GM18907 (cell line): ENCODE results near the gene RPL4.
"Not testable (repeated sequence)": the region's sequence is repeated elsewhere in the genome, so short reads cannot be mapped to it uniquely, and the experiment has no call there.

Experiments used
- ATAC-seq: cut with Tn5 transposase; IDR thresholded peaks from one replicate; pipeline ENCODE4 v1.9.1; 2021; ENCODE audit warnings: mild to moderate bottlenecking, moderate library complexity; ENCODE audit not compliant: unreplicated experiment

RPL4 gene

DNA sequence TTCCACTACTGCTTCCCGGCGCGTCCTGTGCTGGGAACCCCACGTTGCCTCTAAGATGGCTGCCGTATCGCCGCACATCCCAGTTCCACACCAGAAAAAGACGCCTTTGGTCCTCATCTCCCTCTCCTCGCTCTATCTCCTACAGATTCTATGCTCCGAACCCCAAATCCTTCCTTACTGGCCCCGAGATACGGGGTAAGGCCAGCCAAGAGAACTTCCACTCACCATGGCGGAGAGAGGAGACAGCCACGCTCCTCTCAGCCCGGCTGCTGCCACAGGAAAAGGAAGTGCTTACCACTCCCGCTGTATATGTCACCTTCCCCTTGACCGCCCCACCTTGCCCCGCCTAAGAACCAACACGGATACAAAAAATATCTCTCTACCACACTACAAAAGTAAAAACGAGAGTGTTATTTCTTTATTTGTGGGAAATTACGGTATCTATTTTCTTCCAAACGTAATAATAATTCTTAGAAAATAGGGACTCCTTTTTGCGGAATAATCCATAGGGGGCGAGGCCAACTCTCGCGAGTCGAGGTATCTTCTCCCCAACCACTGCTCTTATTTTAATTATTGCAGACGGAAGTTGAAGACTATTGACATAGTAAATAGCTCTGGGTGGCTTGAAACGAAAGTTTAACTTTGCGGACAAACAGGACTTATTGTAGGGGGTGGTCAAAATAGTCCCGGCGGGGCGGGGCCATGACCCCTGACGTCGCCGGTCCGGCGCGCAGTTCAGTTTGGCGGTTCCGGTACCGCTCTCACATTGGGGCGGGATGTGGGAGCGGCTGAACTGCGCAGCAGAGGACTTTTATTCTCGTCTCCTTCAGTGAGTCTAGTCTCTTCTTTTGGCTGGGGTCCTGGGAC lies at the start of gene RPL4, which contains the start of gene ZWILCH:
Gene RPL4 (minus strand): TSS at position 293 of the 867 bp plus-strand sequence. CDS start 65 bp downstream, at position 228.
Gene ZWILCH (plus strand): TSS at position 764 of the 867 bp plus-strand sequence. CDS start 13 bp downstream, at position 777.
- peak; percentile 81 for ATAC-seq

DNA sequence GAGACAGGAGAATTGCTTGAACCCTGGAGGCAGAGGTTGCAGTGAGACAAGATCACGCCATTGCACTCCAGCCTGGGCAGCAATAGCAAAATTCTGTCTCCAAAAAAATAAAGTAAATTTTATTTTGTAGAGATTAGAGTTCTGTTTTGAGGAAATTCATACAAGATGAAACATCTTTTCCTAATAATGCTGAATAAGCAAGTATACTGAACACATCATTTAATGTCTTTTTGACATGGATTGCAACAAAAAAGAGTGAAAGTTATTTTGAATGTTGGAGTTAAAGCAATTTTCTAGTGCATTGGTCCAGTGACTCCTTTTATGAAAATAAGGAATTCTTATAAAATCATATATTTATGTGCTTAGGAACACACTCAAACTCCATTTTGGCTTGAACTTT lies 40.6 kb upstream of the RPL4 start:
- ATAC-seq = no peak

DNA sequence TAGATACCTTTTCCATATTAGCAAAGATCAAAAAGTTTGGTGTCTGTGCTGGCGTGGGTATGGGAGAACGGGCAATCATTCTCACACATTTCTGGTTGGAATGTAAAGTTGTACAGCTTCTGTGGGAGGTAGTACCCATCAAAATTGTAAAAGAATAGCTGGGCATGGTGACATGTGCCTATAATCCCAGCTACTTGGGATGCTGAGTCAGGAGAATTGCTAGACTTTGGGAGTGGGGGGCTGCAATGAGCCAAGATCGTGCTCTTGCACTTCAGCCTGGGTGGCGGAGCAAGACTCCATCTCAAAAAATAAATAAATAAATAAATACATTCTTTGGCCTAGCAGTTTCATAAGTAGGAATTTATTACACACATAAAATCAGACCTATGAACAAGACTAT lies 38.2 kb upstream of the RPL4 start:
- no peak for ATAC-seq

DNA sequence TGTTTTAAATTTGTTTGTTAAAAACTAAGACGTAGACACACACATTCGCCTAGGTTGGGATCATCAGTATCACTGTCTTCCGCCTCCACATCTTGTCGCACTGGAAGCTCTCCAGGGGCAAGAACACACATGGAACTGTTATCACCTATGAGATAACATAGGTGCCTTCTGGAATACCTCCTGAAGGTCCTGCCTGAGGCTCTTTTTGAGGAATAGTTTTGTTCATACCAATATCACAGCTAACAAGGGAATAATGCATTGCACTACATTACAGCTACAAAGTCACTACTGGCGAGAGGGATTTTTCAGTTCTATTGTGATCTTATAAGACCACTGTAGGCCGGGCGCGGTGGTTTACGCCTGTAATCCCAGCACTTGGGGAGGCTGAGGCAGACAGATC lies 30.4 kb upstream of the RPL4 start:
- no peak for ATAC-seq

DNA sequence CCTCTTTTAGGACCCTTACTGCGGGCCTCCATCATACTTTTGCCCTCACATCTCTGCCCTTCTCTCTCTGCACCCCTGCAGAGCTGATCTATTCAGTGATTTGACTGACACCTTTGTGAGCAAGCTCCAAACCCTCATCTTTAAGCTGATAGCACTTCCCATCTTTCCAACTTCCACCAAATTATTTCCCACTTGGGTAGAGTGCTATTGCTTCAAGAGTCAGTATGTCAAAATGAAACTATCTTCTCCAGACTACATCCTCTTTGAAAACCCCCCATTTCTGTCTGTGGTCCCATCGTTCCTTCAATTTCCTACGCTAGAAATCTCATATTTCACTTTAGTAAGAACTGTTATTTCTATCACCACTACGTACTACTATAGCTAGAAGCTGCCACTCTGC lies 20.2 kb upstream of the RPL4 start:
- no peak for ATAC-seq

DNA sequence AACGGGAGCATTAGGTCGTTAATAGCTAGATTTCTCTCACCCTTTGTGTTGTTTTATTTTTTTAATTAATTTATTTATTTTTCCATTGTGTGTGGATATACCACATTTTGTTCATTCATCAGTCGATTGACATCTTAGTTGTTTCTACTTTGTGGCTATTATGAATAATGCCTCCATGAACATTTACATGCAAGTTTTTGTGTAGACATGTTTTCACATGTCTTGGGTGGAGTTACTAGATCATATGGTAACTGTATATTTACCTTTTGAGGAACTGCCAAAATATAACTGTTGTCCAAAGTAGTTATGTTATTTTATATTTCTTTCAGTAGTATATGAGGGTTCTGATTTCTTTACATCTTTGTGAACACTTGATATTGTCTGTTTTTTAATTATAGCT lies 19.3 kb upstream of the RPL4 start:
- ATAC-seq = no peak

DNA sequence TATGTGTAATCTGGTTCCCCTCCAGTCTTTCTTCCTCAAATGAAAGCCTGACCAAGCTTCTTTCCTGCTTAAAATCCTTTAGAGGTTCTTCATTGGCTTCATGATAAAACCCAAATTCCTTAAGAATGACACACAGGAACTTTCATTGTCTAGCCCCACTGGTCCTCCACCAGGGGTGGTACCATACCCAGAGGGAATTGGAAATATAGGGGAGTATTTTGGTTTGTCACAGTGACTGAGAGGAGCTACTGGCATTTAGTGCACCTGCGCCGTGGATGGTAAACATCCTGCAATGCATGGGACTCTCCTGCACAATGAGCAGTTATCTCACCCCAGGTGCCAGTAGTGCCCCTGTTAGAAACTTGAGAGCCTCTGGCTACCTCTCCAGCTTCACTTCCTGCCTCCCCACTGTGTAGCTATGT lies 11.3 kb upstream of the RPL4 start:
- ATAC-seq = no peak

DNA sequence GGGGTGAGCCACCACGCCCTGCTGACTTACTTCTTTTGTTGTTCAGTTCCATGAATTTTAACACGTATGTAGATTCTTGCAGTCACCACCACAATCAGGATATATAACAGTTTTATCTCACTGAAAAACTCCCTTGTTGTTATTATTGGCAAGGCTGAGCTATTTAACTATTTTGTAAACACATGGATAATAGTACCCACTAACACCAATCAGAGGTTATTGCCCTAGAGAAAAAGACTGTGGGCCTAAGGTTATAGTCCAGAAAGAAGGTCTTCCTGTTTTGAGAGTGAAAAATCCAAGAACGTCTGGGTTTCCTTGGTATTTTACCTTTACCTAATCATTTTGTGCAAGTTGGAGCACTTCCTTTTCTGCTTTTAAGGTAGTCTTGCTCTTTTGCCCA lies 9.9 kb upstream of the RPL4 start:
- no peak for ATAC-seq

DNA sequence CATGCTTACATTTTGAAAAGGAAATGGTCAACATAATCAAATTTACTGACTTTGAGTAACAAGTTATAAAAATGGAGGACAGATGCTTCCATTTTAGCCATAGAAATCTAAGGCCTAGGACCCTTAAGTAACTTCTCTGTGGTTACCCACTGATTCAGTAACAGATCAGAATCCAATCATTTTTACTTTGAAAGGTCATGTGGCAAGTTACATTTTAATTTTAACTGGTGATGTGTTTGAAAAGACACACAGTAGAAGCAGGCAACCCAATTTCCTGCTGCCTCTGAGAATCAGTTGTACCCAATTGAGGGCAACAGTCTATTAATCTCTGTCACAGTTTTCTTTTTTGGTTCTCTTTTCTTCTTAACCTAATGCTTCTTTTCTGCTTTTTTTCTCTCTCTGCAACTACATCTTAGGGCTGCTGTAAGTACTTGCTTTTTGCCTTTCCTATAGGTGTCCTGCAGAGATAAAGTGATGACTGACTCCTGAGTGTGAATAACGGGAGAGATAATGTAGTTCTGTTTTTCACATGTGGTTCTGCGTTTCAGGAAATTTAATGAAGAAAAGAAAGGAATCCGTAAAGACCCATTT lies 3.7 kb upstream of the RPL4 start:
- ATAC-seq = no peak

DNA sequence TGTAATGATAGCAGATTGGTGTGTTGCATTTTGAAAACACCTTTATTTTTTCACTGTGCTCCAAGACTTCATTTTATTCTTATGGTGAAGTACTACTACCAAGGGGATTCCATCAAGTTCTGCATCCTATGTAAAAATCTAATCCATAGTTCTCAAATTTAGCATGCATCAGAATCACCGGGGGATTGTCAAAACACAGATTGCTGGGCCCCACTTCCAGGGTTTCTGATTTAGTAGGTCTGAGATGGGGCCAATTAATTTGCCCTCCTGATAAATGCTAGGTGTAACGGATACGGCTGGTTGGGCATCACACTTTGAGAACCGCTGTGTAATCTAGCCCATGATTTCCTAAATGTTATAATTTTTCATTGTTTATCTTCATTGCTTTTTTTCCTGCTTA lies 1.2 kb upstream of the RPL4 start:
- ATAC-seq = no peak

DNA sequence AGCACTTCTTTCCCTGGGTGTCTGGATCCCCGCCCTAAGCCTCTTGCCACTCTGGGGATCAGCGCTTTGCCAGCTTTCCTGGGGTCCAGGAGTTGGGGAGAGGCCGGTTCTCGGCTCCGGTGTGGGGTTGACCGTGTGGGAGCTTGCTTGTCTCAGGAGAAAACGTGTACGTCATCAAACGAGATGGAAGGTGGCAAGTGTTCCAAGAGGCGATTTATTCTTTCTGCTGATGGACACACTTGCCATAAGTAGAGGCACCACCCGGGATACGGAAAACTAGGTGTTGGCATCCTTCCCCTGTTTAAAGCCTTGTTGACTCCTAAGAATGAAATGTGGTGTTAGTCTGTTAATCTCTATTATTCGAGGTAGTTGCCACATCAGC lies 766 bp upstream of the RPL4 start:
- ATAC-seq = no peak

DNA sequence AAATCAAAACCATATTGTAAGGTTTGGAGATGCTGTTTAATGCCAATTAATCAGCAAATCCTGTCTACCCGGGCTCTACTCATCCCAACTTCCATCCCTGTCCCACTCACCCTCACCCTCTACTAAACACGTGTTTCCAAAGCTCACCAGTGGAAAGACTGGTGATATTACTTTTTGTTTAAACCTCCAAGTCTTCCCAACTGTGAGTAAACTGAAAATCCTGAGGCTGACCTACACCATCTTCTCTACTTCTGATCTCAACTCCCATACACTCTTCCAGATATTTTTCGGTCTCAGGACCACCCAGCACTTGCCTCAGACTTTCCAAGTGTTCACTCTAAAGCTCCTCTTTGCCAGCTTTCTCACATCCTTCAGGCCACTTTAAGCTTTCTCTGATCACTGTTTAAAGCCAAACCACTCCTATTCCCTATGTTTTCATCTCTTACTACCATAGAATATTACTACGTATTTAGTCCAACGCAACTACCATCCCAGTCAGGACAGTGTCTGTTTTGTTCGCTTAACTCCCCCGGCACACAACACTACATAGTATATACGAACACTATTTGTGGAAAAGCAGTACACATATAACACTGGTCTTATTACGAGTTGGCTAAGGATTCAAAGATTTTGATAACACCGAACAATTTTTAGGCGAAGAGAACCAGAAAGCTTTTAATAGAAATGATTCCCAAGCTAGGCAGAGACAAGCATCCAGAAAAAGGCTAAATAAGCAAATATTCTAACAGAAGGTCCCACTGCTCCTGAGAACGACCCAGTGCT lies 684 bp downstream of the RPL4 start:
- ATAC-seq = no peak

DNA sequence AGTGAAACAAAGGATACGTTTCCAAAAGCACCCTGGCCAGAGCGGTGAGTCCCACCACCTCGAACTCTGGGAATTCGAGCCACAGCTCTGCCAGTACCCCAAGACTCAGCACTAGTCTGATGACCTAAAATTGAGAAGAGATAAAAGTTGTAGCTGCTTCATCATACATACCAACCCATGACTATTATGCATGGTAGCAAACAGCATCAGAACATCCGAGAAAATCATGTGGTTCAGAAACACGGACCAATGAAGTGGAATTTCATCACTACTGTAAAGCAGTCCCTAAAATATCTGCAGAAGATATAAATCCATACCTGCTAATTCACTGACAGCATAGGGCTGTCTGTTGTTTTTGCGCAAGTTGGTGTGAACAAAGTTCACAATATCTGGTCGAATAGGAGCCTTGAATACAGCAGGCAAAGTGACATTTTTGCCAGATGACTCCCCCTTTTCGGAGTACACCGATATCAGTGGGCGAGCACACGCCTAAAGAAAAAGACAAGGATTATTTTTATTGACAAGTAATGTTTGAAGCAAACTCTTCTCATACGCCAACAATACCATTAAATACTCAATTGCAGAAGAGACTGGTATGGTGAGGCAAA lies 1.5 kb downstream of the RPL4 start:
- not testable (repeated sequence) for ATAC-seq

DNA sequence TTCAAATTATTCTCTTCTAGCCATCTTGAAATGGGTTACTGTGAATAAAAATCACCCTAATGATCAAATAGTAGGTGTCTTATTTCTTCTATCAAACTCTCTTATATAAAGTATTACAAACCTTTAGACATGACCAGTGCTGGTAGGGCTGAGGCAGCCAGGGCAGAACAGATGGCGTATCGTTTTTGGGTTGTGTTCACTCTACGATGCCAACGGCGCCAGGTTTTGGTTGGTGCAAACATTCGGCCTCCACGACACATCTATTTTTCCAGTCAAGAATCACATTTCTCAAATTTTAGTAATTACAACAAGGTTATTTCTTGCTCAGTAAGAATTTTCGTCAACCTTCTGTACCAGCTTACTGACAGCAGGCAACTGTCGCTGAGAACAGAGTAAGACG lies 2.2 kb downstream of the RPL4 start:
- ATAC-seq = no peak

DNA sequence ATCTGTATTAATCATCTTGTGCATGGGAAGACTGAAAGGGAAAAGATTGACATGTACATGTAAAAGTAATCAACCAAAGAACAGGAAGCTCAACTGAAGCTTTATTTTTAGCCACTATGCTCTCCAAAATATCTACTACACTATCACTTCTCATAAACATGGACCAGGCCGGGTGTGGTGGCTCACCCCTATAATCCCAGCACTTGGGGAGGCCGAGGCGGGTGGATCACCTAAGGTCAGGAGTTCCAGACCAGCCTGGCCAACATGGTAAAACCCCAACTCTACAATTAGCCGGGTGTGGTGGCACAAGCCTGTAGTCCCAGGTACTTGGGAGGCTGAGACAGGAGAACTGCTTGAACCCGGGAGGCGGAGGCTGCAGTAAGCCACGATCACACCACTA lies 4.3 kb downstream of the RPL4 start:
- not testable (repeated sequence) for ATAC-seq

DNA sequence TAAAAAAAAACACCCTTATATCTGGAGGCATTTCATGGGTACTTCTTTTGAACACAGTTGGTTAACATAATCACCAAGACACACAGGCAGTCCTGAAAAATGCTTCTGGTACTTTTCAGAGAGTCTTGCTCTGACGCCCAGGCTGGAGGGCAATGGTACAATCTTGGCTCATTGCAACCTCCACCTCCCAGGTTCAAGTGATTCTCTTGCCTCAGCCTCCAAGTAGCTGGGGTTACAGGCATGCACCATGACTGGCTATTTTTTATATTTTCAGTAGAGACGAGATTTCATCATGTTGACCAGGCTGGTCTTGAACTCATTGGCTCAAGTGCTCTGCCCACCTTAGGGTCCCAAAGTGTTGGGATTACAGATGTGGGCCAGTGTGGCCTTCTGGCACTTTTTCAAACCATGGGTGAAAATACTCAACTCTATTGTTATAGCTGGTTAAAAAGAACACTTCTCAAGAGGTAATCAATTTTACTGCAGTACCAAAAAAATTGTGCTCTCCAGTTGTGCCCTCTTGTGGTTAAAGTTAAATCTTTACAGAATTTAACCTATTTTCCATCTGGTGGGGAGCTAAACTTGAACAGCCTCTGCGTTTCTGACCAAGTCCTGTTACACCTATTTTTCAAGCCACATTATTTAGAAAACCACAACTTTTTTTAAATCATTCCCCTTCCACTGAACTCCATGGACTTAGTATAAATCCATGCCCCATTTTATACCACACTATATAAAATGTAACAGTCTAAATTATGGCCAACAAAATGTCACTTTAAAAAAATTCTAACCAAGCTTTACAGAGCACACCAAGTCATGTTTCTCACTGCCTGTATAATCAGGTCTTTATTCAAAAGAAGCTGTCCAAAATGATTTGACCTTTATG lies 5.9 kb downstream of the RPL4 start:
- ATAC-seq = no peak

DNA sequence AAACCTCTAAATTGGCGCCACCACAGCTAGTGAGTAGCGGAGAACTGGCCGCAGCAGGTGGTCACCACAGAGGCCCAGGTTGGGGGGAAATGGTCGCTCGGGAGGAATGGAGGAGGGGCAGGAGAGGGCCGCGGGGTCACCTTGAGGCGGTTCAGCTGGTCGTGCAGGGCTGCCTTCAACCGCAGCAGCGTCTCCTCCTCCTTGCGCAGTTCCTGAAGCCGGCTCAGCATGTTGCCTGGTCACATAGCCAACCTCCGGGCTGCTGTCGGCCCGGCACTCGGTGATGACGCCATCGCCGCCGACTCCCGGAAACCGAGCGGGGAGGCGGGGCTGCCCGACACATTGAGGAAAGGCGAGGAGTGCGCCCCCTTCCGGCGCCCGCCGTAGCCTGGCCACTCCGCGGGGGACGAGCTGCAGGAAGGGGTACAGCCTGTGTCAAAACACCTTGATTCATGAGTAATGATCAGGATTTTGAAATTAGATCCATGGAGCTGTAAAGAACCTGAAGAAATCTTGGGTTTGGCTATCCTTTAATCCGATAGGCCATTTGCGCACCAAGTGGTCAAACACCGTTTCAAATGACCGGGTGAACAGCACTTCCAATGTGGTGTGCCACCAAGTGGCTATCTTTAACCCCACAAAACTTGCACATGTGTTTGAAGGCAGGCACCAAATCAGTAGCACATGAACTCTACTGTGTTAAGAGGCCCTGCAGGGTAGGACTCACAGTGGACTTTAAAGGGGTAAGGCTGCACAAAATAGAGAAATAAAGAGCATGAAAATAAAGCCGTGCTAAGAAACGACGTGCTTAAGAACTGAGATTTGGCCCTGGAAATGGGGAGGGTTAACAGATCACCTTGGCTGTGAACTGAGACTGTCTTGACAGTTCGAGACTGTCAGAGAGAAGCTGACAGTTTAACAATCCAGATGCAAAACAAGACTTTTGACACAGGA lies 6.9 kb downstream of the RPL4 start, which contains the start of gene SNAPC5:
Gene SNAPC5 (minus strand): TSS at position 261 of the 954 bp plus-strand sequence. CDS start 31 bp downstream, at position 230.
- ATAC-seq = peak; percentile 85

DNA sequence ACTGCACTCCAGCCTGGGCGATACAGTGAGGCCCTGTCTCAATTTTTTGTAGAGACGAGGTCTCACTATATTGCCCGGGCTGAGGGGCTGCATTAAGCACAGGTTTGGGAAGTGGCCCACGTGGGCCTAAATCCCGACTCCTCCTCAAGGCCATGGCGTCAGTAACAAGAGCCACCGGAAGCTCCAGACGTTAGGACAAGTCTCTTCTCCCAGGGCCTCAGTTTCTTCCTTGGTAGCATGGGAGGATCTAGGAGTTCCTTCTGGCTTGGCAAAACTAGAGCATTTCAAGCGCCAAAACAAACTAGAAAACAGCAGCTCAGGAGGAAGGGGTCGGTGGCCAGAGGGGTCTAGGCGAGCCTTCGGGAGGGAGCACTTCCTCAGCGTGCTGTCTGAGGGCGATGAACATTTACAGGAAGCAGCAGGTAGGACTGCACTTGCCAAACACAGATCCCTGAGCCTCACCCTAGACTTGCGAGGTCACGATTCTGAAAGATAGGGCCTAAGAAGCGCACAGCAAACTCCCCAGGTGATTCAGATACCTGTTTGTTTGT lies 7.6 kb downstream of the RPL4 start:
- ATAC-seq = peak; percentile 27

DNA sequence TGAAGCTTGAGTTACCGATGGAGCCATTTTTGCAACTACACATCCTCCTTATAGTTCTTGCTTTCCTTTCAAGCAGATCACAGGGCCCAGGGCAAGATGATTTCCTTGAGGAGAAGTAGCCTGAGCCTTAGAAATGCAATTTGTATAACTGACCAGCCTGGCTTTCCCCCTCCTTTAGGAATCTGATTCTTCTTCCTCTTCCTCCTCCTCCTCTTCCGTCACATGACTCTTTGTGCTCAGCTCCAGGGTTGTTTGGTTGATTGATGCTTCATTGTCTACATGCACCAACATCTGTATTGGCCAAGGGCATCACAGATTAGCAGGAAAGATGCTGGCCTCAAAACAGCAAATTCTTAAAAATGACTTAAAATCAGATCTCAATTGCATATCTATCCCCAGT lies 10.4 kb downstream of the RPL4 start:
- ATAC-seq = no peak
